ENCODE data around the gene PRSS35. TPM values are rescaled to one million over a fixed set of nuclear protein-coding genes. Genes with fewer than 3 reads are reported as not detected.

Gene PRSS35
- total RNA-seq, 4 donors from 2014 or later, result 0.13 to 0.17 TPM; not detected in 2

GRCh38 chr6:83488448-83488847 lies 23.9 kb upstream of the PRSS35 start:
- no peak for DNase-seq (ENCODE audit: low spot score in 2 of 2)
- intact Hi-C loops (cut with DNase I; ENCODE audit: low total_unique reads), result no loop called here
- no peak overlapping the region for H3K4me3 ChIP-seq (ENCODE audit: low read depth, poor library complexity, severe bottlenecking)
- TF ChIP-seq, protein P1, sequence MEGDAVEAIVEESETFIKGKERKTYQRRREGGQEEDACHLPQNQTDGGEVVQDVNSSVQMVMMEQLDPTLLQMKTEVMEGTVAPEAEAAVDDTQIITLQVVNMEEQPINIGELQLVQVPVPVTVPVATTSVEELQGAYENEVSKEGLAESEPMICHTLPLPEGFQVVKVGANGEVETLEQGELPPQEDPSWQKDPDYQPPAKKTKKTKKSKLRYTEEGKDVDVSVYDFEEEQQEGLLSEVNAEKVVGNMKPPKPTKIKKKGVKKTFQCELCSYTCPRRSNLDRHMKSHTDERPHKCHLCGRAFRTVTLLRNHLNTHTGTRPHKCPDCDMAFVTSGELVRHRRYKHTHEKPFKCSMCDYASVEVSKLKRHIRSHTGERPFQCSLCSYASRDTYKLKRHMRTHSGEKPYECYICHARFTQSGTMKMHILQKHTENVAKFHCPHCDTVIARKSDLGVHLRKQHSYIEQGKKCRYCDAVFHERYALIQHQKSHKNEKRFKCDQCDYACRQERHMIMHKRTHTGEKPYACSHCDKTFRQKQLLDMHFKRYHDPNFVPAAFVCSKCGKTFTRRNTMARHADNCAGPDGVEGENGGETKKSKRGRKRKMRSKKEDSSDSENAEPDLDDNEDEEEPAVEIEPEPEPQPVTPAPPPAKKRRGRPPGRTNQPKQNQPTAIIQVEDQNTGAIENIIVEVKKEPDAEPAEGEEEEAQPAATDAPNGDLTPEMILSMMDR (IDR thresholded peaks at IDR 0.05), result no peak
- TF ChIP-seq POLR2A (IDR thresholded peaks at IDR 0.05), result no peak
- 54 to 68% methylated on average over 2 of the region's 2 CpGs for WGBS, 2 donors

GRCh38 chr6:83488861-83489260 lies 23.5 kb upstream of the PRSS35 start:
- H3K4me3 ChIP-seq (ENCODE audit: low read depth, poor library complexity, severe bottlenecking), result no peak overlapping the region
- intact Hi-C loops (cut with DNase I; ENCODE audit: low total_unique reads), result no loop called here
- no peak for TF ChIP-seq POLR2A (IDR thresholded peaks at IDR 0.05)
- TF ChIP-seq, protein P1 (IDR thresholded peaks at IDR 0.05), result no peak
- no peak for DNase-seq (ENCODE audit: low spot score in 2 of 2)
- 72 to 83% methylated on average over 4 of the region's 4 CpGs for WGBS, 2 donors

GRCh38 chr6:83490217-83490807 lies 22.0 kb upstream of the PRSS35 start:
- no peak overlapping the region for H3K4me3 ChIP-seq (ENCODE audit: low read depth, poor library complexity, severe bottlenecking)
- no peak for TF ChIP-seq POLR2A (IDR thresholded peaks at IDR 0.05)
- TF ChIP-seq, protein P1 (IDR thresholded peaks at IDR 0.05), result no peak
- intact Hi-C loops (cut with DNase I; ENCODE audit: low total_unique reads), result no loop called here
- 54 to 62% methylated on average over 2 of the region's 2 CpGs for WGBS, 2 donors
- DNase-seq (ENCODE audit: low spot score in 2 of 2), result no peak

DNA sequence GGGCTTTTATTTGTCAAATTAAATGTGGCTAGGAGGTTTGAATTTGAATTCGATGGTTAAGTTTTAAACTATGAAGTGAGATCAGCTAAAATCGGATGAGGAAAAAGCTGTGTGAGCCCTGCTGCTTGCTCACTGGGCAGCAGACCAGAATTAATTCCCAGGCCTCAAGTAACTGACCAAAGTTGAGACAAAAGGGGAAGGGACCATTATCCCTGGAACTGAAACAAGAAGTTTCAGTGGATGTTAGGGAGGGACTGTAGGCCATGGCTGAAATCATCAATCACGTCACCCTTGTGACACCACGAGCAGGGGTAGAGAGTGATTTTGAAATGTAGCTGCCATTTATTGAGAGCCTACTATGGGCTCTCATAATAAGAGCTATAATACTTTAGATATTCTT lies 7.0 kb upstream of the PRSS35 start:
- 69 to 72% methylated on average over 4 of the region's 4 CpGs for WGBS, 2 donors
- peak in 1 of 2 donors; percentile 19 for DNase-seq (ENCODE audit: low spot score in 2 of 2)
- TF ChIP-seq POLR2A (IDR thresholded peaks at IDR 0.05), result no peak
- TF ChIP-seq, protein P1 (IDR thresholded peaks at IDR 0.05), result no peak
- H3K4me3 ChIP-seq (ENCODE audit: low read depth, poor library complexity, severe bottlenecking), result no peak overlapping the region
- intact Hi-C loops (cut with DNase I; ENCODE audit: low total_unique reads), result loop anchor here (10.0 kb wide), 1 partner anchor 281 kb away; no protein-coding TSS in a partner anchor

GRCh38 chr6:83509441-83509840 lies 2.9 kb upstream of the PRSS35 start:
- intact Hi-C loops (cut with DNase I; ENCODE audit: low total_unique reads), result loop anchor here (10.0 kb wide), 1 partner anchor 285 kb away; no protein-coding TSS in a partner anchor
- 79 to 83% methylated on average over 1 of the region's 1 CpG for WGBS, 2 donors
- no peak overlapping the region for H3K4me3 ChIP-seq (ENCODE audit: low read depth, poor library complexity, severe bottlenecking)
- TF ChIP-seq POLR2A (IDR thresholded peaks at IDR 0.05), result no peak
- TF ChIP-seq, protein P1 (IDR thresholded peaks at IDR 0.05), result no peak
- no peak for DNase-seq (ENCODE audit: low spot score in 2 of 2)

- WGBS, 2 donors, result 88 to 89% methylated on average over 3 of the region's 3 CpGs
- H3K4me3 ChIP-seq (ENCODE audit: low read depth, poor library complexity, severe bottlenecking), result no peak overlapping the region
- no peak for DNase-seq (ENCODE audit: low spot score in 2 of 2)
- intact Hi-C loops (cut with DNase I; ENCODE audit: low total_unique reads), result loop anchor here (10.0 kb wide), 1 partner anchor 96 kb away; no protein-coding TSS in a partner anchor
- TF ChIP-seq, protein P1 (IDR thresholded peaks at IDR 0.05), result no peak
- no peak for TF ChIP-seq POLR2A (IDR thresholded peaks at IDR 0.05)
Measured at GRCh38 chr6:83510791-83511190, 1.5 kb upstream of the PRSS35 start.
